HEK293T (cell line): Measurements from ENCODE around the gene P2RY12.

Source experiments
- ELF4 ChIP-seq: fragments of 450-650 bp; IDR thresholded peaks from 2 replicates; pipeline ENCODE4 v1.6.1; 2017; ENCODE audit warnings: antibody characterized with exemption
- FOXM1 ChIP-seq: fragments of 450-650 bp; IDR thresholded peaks from 2 replicates; pipeline ENCODE4 v1.6.1; 2017; ENCODE audit warnings: mild to moderate bottlenecking, borderline replicate concordance
- LEF1 ChIP-seq: fragments of 450-650 bp; IDR thresholded peaks from 2 replicates; pipeline ENCODE4 v1.6.1; 2017; ENCODE audit warnings: mild to moderate bottlenecking, borderline replicate concordance
- SUZ12 ChIP-seq: fragments of 450-650 bp; IDR thresholded peaks from 2 replicates; pipeline ENCODE4 v1.6.1; 2016; ENCODE audit warnings: mild to moderate bottlenecking
- TARDBP ChIP-seq: fragments of 450-650 bp; IDR thresholded peaks from 2 replicates; pipeline ENCODE4 v1.6.1; 2016
- ZNF384 ChIP-seq: fragments of 450-650 bp; IDR thresholded peaks from 2 replicates; pipeline ENCODE4 v1.6.1; 2016

DNA sequence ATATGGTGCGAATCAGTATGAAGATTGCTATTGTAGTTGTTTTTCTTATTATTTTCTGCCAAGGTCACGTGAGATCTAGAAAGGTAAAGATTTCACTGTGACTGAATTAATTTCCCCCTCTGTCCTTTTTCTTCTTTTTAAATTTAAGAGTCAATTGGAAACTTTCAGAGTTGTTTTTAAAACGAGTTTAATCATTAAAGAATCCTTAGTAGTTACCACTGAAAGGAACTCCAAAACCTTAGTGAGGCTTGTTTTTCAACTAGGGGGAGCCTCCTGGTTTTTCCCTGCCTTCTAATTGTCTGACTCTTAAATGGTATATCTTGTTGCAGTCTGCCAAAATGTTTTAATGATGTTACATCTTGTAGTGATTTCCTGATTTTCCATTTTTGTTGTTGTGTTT lies 17.6 kb downstream of the P2RY12 start:
- no peak for TF ChIP-seq FOXM1
- TF ChIP-seq ZNF384: no peak
- no peak for TF ChIP-seq ELF4
- no peak for TF ChIP-seq SUZ12
- TF ChIP-seq LEF1: no peak
- TF ChIP-seq TARDBP: no peak
